D721Med (cell line): ENCODE data around the gene ELFN1.

Experiments
- DNase-seq: peaks from one replicate; pipeline ENCODE4 v3.0.0; 2011; ENCODE audit warnings: low spot score; ENCODE audit not compliant: insufficient read length
- FAIRE-seq: peaks from 2 replicates; lab custom pipeline; 2011; peaks lifted over from hg19 to GRCh38; lab: Jason Lieb, UNC
- CTCF ChIP-seq: IDR thresholded peaks from 2 replicates; pipeline ENCODE4 v1.5.1; 2012; ENCODE audit warnings: mild to moderate bottlenecking, control low read depth; ENCODE audit not compliant: insufficient read depth; ENCODE audit errors: missing control alignments

ELFN1 gene

GRCh38 chr7:1708596-1709251, 38.6 kb downstream of the ELFN1 start:
- FAIRE-seq = no peak
- no peak for DNase-seq
- no peak for TF ChIP-seq CTCF

- FAIRE-seq (no peak), DNase-seq (no peak)
- TF ChIP-seq CTCF = no peak
Measured at GRCh38 chr7:1709281-1709680, 39.2 kb downstream of the ELFN1 start.

- TF ChIP-seq CTCF = no peak
- DNase-seq (no peak), FAIRE-seq (no peak)
Measured at GRCh38 chr7:1709900-1710299, 39.8 kb downstream of the ELFN1 start.

GRCh38 chr7:1710936-1711335, 40.9 kb downstream of the ELFN1 start:
- no peak for DNase-seq
- no peak for TF ChIP-seq CTCF
- no peak for FAIRE-seq

DNA sequence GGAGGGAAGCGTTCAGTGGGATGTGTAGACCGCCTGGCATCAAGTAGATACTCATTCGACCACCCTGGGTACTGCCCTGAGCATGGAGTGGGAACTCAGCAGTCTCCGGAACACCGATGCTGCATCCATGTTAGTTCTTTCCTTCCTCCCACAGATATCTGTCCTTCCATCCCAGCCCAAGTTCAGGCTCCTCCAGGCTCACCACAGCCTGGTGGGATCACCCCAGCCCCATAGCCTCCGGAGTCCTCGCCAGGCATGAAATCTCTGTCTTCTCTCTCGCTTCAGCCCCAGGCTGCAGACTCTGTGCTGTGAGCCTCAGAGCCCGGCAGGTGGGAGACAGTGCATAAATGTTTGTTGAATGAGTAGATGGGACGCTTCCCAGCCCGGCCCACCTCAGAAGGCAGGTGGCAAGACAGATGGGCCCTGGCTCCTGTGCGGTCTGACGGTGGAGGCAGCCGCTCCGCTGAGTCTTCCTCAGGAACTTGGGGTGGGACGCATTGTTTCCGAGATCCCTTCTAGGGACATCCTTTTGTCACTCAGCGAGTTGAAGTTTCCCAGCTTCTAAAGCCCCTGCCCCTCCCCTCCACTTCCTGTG, 42.9 kb downstream of the ELFN1 start:
- FAIRE-seq = no peak
- no peak for TF ChIP-seq CTCF

DNA sequence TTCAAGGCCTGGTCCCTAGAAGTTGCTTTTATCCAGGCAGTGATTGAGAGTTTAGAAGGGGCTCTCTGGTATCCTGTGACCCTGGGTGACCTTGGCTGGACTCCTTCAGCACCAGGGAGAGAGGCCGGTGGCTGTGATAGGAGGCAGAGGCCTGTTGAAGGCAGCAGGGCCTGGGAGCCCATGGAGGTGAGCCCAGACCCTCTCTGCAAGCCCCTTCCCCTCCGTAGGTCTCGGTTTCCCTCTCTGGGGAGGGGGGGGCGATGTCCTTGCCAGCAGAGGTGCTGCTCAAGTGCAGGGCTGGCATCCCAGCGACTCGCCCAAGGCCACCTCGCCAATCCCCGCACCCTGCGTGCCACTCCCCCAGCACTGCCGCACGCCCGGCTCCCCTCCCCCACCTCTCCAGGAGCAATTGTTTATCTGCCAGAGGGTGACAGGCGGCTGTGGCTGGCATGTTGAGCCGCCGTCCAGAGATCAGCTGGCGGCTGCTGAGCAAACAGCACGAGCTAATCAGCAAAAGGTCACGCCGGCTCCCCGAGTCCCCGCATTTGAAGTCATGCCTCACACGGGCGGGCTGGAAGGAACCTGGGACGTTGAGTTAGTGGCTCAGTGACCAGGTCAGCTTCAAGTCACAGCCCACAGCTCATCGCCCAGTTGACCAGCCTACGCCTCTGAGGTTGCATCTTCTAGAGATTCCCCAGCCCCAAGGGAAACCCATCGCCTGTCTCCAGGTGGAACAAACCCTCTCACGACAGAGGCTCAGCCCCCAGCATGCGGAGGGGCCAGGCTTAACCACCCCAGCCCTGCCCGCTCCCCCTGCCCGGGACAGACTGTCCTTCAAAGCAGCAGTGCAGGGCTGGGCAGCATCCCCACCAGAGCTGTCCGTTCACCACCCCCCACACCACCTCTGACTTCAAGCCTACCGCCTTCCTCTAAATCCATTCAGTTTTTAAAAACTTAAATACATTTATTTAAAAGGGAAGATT, 43.7 kb downstream of the ELFN1 start:
- FAIRE-seq (no peak), DNase-seq (peak; percentile 89)
- TF ChIP-seq CTCF = no peak

More for the DNA sequence above, 42.9 kb downstream of the ELFN1 start:
- DNase-seq = no peak
